GM04504 (cell line): Measurements from ENCODE around the gene SHANK2.

Experiments
- DNase-seq: peaks from one replicate; pipeline ENCODE4 v3.0.0-alpha.2; 2012; ENCODE audit warnings: low read depth

The SHANK2 gene

DNA sequence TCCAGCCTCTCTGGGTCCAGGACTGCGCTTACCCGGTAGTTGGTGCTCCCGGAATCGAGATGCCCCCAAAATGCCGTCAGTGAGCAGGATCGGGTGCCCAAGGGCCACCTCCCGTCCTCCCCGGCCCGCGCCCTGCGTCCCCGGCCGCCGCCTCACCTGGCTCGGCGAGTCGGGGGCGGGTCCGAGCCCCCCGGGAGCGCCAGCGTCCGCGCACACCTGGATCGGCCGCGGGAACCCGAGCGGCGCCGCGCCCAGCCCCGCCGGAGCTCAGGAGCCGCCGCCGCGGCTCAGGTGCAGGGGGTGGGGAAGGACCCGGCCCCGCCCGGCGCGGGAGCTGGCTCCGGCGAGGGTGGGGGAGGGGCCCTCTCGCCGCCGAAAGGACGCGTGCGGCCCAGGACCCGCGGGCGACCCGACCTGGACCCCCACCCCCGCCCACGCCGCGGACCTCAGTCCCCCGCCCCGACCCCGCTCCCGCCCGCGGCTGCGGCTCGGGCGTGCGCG is at the start of gene SHANK2:
TSS of gene SHANK2 (minus strand) at position 309 of the 501 bp plus-strand sequence. CDS start 105,251 bp downstream, outside the sequence.
- DNase-seq: no peak

DNA sequence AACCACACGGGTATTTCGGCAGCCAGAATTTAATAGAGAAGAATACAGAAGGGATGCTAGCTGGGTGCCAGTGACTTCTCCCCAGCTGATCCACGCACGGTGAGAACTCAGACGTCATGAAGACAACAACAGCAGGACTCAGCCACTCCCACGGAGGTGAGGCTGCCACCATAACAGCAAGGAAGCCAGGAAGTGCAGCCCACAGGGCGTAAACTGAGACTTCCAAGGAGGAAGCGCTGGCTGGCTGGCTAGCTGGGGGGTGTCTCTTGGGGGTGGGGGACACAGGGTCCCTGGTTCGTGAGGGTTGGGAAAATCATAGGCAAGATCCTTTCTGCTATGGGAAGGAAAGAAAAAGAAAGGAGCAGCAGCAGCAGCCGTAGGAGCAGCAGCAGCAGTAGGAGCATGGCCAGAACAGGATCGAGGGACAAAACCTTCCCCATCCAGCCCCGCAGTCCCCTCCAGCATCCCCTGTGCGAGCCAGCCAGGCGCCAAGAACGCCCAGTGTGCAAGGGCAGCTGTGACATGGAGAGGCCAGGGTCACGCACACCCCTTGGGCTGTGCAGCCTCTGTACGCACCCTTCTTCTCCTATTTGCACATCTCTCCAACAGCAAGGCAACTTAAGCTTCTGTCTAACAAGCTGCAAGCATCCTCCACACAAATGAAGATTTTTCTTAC is 49.6 kb upstream of the SHANK2 start:
- no peak for DNase-seq

DNA sequence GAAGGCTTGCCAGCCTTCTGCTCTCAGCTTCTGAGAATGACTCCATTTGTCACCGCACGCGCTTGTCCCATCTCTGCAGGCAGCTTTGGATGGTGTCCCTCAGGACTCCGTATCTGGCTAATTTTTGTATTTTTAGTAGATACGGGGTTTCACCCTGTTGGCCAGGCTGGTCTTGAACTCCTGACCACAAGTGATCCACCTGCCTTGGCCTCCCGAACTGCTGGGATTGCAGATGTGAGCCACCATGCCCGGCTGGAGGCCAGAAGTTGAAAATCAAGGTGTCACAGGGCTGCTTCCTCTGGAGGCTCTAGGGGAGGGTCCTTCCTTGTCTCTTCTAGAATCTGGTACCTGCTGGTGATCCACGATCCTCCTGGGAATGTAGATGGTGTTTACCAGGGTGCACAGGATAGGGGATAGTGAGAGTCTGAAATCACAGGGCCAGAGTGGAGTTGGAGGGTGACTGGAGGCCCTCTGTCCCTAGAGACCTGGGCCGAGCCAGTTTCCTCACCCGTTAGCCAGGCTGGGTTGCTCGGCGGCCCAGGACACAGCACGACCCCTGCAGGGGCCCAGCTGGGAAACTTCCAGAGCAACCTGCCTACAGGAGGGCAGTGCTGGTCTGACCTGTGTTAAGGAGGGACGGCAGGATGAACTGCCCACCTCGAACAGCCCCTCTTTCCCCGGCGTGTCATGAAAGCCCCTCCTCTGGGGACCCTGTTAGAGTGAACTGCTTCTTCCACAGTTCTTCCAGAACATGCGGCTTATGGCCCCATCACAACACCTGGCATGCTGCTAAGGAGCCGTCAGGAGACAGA is 48.9 kb upstream of the SHANK2 start:
- DNase-seq: no peak

DNA sequence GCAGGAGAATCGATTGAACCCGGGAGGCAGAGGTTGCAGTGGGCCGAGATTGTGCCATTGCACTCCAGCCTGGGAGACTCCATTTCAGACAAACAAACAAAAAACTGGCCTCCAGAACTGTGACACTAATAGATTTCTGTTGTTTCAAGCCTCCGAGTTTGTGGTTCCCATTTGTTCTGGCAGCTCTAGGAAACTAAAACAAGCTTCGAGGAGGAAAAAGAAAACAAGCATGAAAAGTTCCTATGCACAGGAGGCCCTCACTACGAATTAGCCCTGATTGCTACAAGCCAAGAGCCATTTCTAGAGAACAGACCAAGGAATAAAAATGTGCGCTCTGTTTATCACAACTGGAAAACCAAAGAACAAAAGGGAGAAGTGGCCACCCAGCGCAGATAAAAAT is 47.8 kb upstream of the SHANK2 start:
- no peak for DNase-seq

DNA sequence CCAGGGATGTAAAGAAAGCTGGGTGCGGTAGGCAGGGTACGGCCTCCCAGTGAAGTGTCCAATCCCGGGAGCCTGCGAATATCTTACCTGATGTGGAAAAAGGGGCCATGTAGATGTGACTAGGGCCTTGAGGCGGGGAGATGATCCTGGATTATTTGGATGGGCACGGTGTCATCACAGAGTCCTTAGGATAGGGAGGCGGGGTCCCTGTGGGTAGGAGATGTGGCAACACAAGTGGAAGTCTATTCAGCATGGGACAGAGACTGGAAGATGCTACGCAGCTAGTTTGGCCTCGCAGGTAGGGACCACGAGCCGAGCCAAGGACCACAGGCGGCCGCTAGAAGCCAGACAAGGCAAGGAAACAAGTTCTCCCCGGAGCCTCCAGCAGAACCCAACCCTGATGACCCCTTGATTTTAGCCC is 46.4 kb upstream of the SHANK2 start:
- DNase-seq: no peak

DNA sequence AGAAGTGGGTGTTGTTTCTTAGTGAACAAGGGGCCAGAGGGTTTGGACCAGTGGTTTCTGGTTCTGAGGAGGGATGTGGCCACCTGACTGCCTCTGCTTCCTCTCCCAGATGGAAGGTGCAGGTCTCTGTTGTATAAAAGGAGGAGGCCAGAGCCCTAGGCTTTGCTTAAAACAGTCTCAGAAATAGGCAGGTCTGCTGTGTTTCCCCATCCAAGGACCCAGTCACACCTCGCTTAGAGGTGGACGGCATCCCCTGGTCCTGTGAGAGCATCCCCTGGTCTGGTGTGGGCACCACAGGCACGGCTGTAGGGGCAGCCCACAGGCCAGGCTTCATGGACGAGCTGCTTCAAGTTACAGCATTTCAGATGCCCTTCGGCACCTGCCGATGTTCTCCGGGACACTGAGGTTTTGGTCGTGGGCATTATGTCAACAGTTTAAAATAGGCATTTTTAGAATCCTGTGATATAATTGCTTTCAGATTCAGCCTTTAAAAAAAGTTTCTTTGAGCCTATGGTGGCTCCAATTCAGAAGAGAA is 45.7 kb upstream of the SHANK2 start:
- no peak for DNase-seq

DNA sequence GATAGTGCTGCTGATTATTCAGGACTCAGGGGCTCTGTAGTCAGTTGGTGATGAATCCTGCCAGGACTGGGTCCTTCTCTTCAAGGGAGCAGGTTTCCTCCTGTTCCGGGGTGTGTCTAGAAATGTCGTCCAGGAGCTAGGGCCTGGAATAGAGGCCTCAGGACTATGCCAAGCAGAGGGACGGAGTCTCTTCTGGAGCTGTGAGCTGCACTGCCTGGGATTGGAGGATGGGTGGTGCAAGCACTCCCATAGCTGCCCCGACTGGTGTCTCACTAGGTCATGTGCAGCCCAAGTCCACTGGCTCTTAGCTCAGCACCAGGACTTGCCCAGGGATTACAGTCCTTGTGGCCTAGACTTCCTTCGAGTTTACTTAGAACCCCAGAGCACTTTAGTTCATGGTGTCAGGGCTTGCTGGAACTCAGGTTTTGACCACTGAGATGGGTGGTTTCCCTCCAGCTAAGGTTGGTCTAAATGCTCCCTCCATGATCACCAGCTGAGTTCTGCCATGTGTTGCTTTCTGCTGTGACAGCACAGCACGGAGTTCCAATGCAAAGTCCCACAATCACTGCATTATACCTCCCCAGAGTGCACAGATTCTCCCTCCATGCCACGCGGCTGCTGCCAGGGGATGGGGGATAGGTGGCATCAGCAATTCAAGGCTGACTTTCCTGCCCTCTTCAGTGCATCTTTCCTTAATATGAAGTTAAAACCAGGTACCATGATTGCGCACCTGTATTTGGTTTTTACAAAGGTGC is 42.6 kb upstream of the SHANK2 start:
- DNase-seq: no peak

DNA sequence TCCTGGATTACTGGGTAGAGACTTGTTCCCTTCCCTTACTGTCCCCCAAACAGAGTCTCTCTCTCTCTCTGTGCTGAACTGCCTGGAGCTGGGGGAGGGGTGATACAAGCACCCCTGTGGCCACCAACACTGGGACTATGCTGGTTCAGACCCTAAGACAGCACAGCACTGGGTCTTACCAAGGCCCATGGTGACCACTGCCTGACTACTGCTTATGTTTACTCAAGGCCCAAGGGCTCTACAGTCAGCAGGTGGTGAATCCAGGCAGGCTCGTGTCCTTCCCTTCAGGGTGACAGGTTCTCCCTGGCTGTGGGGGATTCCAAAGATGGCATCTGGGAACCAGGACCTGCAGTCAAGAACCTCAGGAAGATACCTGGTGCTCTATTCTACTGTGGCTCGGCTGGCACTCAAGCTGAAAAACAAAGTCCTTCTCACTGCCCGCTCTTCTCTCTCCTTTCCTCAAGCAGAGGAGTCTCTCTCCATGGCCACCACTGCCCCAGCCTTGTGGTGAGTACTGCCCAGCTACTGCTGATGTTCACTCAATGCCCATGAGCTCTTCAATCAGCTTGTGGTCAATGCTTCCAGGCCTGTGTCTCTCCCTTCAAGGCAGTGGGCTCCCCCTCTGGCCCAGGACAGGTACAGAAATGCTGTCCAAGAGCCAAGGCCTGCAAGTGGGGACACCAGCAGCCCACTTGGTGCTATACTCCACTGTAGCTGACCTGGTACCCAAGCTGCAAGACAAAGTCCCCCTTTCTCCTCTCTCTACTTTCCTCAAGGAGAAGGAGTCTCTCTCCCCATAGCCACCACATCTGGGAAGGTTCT is 41.8 kb upstream of the SHANK2 start:
- DNase-seq: no peak

DNA sequence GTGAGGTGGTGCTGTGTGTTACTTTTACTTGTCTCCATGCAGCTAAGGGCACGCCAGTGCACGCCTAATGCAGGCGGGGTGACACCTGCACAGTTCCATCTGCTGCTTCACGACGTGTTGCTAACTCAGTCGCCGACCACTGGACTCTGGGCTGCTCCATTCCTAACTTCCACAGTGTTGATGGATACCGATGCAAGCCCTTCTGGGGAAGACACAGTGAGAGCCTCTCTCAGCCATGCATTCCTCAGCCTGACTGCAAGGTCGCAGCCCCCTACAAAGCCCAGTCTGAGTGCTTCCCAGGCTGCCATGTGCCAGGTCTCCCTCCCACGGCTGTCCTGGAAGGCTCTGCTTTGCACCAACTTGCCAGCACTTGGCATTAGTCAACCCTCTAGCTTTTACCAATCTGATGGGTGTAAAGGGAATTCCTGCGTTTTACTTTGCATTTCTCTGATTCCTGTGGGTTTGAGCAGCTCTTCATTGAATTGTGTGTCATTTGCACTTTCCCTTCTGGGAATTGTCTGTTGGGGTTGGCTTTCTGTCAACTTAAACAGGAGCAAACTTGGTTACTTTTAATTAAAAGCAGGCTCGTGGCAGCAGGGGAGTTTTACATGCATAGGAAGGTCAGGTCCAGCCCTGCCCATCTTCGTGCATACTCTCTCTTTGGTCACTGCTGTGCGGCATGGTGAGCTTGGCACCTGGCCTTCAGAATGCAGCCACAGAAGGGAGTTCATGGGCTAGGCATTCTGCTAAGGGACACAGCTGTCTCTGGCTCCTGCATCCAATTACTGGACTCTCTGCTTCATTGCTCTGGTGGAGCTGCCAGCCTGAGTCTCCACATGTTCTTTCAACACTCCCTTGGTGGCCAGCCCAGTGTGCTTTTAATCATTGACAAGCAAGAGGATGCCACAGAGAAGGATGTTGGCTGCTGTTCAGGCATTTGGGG is 34.6 kb upstream of the SHANK2 start:
- DNase-seq: peak; percentile 96

DNA sequence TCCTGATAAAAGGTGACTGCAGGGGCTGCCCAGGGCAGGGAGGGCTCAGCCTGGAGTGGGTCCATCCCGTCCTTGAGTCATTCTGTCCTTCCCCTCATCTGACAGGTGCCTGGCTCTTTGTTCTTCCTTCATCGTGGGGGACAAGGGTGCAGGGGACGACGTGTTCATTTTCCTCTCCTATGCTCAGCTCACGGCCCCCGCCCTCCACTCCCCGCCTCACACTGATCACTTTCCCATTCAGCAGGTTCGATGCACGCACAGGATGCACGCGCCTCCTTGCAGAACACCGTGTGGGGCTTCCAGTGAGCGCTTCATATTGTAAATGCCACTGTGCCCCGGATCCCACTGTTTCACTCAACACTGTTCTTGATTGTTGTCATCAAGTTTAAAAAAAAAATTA is 32.7 kb upstream of the SHANK2 start:
- DNase-seq: no peak

DNA sequence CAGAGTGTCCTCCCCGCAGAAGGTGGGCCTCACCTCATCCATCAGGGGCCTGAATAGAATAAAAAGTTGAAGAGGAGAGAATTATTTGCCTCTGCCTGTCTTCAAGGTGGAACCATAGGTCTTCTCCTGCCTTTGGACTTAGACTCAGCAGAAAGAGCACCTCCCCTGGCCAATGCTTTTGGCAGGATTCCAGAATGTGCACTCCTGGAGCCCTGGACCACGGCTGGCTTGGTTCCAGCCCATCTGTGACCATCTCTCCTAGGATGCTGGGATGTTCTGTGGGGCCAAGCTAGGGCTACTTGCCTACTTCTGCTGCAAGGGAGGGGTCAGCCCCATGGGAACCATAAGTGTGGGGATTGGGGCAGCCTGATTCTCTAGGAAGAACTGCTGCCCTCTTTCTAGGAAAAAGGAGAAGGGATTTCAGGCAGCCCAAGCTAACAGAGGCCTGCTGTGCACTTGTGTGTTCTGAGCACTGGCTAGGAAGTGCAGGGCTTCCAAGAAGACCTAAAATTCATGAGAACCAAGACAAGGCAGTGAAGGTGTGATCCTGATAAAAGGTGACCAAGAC is 32.2 kb upstream of the SHANK2 start:
- no peak for DNase-seq

DNA sequence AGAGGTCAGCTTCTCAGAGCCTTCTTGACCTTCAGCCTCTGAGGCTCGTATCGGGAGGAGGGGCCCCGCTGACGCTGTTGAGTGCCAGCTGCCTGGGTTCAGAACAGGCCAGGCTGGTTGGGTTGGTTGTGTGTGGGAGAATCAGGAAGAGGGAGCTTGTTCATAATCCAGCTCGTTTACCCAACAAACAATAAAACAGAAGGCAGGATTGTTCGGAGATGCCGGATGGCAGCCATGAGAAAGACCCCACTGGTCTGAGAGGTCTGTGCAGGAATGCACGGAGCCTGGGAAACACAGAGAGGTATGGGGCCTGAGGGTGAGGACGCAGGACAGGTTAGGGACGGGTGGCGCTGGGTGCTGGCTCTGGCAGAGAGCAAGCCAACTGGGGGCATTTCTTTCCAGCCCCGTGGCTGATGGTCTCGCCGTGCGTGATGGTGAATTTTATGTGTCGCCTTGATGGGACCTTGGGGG is 31.6 kb upstream of the SHANK2 start:
- no peak for DNase-seq

DNA sequence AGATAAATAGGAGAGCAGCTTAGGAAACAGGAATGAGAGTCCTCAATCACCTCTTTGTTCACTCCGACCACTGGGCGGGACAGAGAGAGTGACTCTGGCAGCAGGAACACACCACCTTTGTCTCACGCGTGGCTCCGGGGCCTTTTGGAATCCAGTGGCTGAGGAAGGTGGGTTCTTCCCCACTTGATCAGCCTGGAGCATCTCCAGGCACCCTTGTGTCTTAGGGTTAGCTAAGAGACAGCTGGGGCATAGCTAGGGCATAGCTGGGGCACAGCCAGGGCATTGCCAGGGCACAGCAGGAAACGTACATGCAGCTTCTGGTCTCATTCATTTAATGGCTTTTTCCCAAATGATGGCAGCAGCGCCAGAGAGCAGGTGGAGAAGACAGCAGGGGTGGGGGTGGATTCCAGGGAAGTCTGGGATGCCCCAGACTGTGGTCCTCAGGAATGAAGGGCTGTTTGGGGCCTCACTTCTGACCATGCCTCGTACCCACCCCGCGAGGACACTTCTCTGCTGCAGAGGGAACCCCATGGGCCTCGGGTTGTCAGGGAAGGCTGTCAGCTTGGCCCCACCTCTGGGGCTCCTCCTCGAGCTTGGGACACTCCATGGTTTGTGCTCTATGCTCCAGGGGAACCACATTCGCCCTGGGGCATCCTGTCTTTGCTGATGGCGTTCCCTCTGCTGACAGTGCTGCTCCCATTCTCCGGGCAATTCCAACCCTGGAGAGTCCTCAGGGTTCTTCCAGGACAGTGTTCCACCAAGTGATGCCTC is 30.4 kb upstream of the SHANK2 start:
- no peak for DNase-seq

DNA sequence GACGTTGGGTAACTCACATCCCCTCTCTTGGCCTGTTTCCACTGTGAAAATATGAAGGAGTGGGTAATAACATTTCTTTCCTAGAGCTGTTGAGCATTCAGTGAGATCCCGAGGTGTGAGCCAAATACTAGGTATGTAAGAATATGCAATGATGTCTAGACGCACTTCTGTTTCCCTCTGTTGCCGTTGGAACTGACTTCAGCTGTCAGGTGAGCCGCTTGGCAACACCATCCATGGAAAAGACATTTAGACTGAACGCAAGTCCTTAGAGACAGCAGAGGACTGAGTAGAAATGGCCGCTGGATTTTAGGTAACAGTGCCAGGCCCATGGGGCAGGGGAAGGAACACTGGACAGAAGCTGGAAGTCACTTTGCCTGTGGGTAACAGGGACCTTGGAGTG is 29.5 kb upstream of the SHANK2 start:
- no peak for DNase-seq

DNA sequence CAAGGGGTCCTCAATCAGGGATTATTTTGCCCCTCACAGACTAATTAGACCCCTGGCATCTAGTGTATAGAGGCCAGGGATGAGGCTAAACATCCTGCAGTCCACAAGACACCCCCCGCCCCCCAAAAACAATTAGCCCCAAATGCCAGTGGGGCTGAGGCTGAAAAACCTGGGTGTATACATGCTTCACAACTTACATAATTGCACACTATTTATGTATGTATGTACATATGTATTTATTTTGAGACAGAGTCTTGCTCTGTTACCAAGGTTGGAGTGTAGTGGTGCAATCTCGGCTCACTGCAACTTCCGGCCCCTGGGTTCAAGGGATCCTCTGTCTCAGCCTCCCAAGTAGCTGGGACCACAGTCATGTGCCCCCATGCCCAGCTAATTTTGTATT is 28.8 kb upstream of the SHANK2 start:
- DNase-seq: no peak

DNA sequence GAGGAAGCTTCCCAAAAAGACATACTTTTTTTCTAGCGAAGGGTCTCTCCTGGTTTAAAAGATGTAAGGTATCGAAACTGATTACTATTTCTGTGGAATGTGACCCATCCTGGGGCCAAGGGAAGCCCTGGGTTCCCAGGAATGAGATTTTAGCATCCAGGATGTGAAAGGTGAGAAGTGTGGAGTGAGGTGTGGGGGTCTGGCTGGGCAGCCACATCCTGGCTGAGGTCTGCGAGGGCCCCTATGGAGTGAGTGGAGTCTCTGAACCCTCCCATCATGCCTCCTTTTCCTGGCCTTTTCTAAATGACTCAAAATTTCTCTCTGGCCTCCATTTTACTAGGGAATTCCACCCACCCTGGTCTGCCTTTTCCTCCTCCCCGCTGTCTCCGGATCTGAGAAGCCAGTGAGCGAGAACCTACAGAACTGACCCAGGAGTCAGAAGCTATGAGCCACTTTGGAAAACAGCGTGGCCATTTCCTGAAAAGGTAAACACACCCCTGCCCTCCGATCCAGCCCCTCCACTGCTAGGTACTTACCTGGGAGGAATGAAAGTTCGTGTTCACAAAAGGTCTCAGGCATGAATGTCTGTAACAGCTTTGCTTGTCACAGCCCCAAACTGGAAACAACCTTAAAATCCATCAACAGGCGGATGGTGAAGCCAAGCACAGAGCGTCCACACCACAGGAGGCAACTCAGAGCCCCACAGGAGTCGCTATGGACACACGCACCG is 27.7 kb upstream of the SHANK2 start:
- no peak for DNase-seq

DNA sequence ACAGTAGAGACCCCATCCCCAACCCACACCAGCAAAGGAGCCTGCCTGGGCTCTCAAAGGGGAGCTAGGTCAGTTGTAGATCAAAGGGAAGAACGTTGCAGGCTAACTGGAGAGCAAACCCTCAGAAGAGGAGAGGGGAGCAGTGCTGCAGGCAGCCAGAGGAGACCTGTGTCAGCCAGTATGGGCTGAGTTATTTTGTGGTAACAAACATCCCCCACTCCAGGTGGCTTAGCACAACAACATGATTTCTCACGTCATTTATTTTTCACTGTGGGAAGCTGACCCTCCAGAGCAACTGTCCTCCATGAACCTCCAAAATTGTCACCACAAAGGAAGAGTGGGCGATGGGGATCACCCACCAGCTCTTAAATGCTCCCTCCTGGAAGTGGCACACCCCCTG is 19.8 kb upstream of the SHANK2 start:
- DNase-seq: no peak
